ENCODE results near the gene ERRFI1. TPM values are rescaled to one million over a fixed set of nuclear protein-coding genes. Genes with fewer than 3 reads are reported as not detected.

The ERRFI1 gene
- total RNA-seq, 5 donors from 2014 or later (not counting 1 experiment from before 2014, with no cell fraction given) = 1.5 to 3.8 (median 2.2) TPM

DNA sequence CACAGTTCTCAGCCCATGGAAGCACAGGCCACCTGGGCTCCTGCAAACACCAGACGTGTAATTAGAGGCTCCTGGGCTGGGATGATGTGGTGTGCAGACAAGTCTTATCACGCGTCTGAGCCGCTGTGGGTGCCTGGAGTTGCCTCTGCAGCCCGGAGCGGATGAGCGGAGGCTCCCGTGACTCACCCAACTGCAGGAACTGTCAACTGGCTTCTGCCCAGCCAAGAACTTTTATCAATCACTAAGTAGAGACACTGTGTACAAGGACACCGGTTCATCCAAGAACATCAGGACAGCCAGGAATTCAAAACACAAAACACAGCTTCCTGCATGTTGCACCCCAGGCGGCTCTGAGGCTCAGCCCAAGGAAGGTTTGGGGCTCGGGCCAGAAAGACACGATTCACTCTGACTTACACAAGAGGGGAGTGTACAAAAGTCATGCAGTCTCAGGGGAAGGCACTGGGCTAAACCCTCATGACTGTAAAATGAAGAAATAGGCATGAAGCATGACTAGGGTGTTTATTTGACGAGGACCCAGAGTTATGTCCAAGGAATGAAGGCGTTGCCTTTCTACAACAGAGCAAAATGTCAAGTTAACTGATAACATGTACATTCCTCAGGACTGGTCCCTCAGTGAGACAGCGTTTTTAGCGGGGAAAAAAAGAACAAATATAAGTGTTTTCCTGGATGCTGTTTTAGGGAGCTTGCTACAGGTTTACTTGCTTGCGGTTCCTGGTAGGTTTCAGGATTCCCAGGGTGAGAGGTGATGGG, 21.1 kb downstream of the ERRFI1 start:
- no peaks in the 10 kb centered on the region for H3K4me1 Mint-ChIP-seq
- CTCF ChIA-PET = no interaction called here
- Histone ChIP-seq H3K36me3 (ENCODE audit: control insufficient read depth in 2 of 2, extremely low read depth in 1 of 2, insufficient read depth in 1 of 2, low read length in 1 of 2) (no peaks in the 10 kb centered on the region), H3K27me3 (replicated peaks in 1 of 2; ENCODE audit: control insufficient read depth in 2 of 2, extremely low read depth in 1 of 2, insufficient read depth in 2 of 2, low read length in 1 of 2) (no peaks in the 10 kb centered on the region), H3K9me3 (no peaks in the 10 kb centered on the region), H3K27ac (ENCODE audit: low read length) (no peak overlapping the region), H3K4me3 (ENCODE audit: control insufficient read depth in 1 of 2, extremely low read depth in 1 of 2, low read length in 1 of 2) (no peak overlapping the region), H3K4me1 (ENCODE audit: control insufficient read depth in 1 of 2, extremely low read depth in 1 of 2, insufficient read depth in 2 of 2, low read length in 2 of 2) (no peaks in the 10 kb centered on the region)
- no peak overlapping the region for H3K4me3 Mint-ChIP-seq
- no peaks in the 10 kb centered on the region for H3K27me3 Mint-ChIP-seq
- peaks cover 21% of the 10 kb centered on the region for H3K36me3 Mint-ChIP-seq
- H3K9me3 Mint-ChIP-seq = no peaks in the 10 kb centered on the region
- H3K27ac Mint-ChIP-seq = no peak overlapping the region
- ATAC-seq (replicated peaks in 1 of 4) (no peak), DNase-seq (no peak)
- WGBS (ENCODE audit: insufficient coverage) = 98% methylated on average over 12 of the region's 17 CpGs
- POLR2A ChIA-PET = interaction anchor here in 1 of 2 donors (0.6 kb wide), 1 partner anchor 38 kb away, joined by 3 read pairs; no protein-coding TSS in a partner anchor

DNA sequence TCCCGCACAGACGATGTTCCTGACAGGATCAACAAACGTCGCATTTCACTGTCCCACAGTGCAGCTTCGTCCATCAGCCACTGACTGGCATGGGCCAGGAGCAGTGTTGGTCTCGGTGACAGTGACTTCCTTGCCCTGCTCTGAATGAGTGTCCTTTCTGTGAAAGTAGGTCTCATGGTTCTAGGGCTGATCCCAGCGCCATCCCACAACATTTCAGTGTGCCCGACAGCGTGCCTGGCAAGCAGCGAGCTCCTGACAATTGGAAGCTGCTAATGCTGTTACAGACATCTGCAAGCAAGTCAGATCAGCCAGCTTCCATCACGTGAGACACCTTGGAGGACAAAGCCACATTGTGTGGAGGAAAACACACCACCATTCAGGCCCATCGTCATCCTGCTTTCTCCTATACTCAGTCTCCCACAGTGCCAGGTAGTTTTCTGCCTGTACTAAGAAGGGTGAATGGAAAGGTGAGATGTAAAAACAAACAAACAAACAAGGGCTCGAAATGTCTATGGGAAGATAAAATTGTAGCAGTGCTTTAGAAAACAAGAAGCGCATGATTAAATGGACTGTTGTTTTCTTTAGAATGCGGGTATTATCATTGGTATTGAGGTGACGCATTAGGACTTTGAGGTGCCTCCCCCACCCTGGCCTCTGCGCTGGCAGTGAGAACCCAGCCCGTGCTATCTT, 21.9 kb downstream of the ERRFI1 start:
- no peaks in the 10 kb centered on the region for H3K27me3 Mint-ChIP-seq
- no peak overlapping the region for H3K27ac ChIP-seq (ENCODE audit: low read length)
- DNase-seq = no peak
- no peaks in the 10 kb centered on the region for H3K36me3 ChIP-seq (ENCODE audit: control insufficient read depth in 2 of 2, extremely low read depth in 1 of 2, insufficient read depth in 1 of 2, low read length in 1 of 2)
- CTCF ChIA-PET = no interaction called here
- H3K4me3 ChIP-seq (ENCODE audit: control insufficient read depth in 1 of 2, extremely low read depth in 1 of 2, low read length in 1 of 2) = no peak overlapping the region
- no peak overlapping the region for H3K27ac Mint-ChIP-seq
- no peak for ATAC-seq (replicated peaks in 1 of 4)
- WGBS (ENCODE audit: insufficient coverage) = 95% methylated on average over 16 of the region's 18 CpGs
- no peaks in the 10 kb centered on the region for H3K4me1 Mint-ChIP-seq
- H3K4me3 Mint-ChIP-seq = no peak overlapping the region
- peaks cover 21% of the 10 kb centered on the region for H3K36me3 Mint-ChIP-seq
- no peaks in the 10 kb centered on the region for H3K27me3 ChIP-seq (replicated peaks in 1 of 2; ENCODE audit: control insufficient read depth in 2 of 2, extremely low read depth in 1 of 2, insufficient read depth in 2 of 2, low read length in 1 of 2)
- H3K9me3 Mint-ChIP-seq = no peaks in the 10 kb centered on the region
- H3K4me1 ChIP-seq (ENCODE audit: control insufficient read depth in 1 of 2, extremely low read depth in 1 of 2, insufficient read depth in 2 of 2, low read length in 2 of 2) = no peaks in the 10 kb centered on the region
- POLR2A ChIA-PET = no interaction called here
- no peaks in the 10 kb centered on the region for H3K9me3 ChIP-seq

DNA sequence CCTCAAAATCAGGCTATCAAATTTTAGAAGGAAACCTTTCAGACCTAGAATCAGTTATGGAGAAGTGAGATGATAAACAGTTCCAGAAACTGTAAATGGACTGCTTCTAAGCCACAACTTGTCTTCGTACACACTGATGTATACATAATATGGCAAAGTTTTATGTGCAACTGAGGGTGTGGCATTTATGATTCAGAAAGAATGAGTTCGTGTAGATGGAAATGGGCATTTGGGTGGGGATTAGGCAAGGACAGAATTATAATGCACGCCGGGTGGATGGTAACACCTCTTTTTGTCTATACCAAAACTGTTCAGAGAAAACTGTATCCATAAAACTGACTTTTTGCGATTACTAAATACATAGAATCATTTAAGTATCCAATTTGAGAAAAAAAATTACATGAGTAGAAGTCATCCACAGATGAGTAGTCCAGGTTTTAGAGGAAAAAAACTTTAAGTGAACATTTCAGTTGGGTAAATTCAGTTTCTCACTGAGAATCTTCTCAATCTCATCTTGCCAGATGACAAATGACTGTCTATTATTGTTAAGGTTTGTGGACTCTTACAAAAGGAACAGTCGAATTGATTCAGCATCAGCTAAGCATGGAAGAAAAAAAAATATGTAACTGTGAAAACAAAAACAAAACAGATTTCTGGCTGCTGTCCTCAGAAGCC, 22.5 kb downstream of the ERRFI1 start:
- Histone ChIP-seq H3K27me3 (replicated peaks in 1 of 2; ENCODE audit: control insufficient read depth in 2 of 2, extremely low read depth in 1 of 2, insufficient read depth in 2 of 2, low read length in 1 of 2) (no peaks in the 10 kb centered on the region), H3K4me3 (ENCODE audit: control insufficient read depth in 1 of 2, extremely low read depth in 1 of 2, low read length in 1 of 2) (no peak overlapping the region), H3K36me3 (ENCODE audit: control insufficient read depth in 2 of 2, extremely low read depth in 1 of 2, insufficient read depth in 1 of 2, low read length in 1 of 2) (no peaks in the 10 kb centered on the region), H3K9me3 (no peaks in the 10 kb centered on the region), H3K4me1 (ENCODE audit: control insufficient read depth in 1 of 2, extremely low read depth in 1 of 2, insufficient read depth in 2 of 2, low read length in 2 of 2) (no peaks in the 10 kb centered on the region), H3K27ac (ENCODE audit: low read length) (no peak overlapping the region)
- no peak overlapping the region for H3K4me3 Mint-ChIP-seq
- CTCF ChIA-PET = no interaction called here
- no peaks in the 10 kb centered on the region for H3K27me3 Mint-ChIP-seq
- no peaks in the 10 kb centered on the region for H3K9me3 Mint-ChIP-seq
- WGBS (ENCODE audit: insufficient coverage) = 80% methylated on average over 2 of the region's 6 CpGs
- no peak overlapping the region for H3K27ac Mint-ChIP-seq
- POLR2A ChIA-PET = interaction anchor here in 1 of 2 donors (0.6 kb wide), 1 partner anchor 707 kb away, joined by 12 read pairs; no protein-coding TSS in a partner anchor
- H3K4me1 Mint-ChIP-seq = no peaks in the 10 kb centered on the region
- ATAC-seq (replicated peaks in 1 of 4) (no peak), DNase-seq (no peak)
- H3K36me3 Mint-ChIP-seq = peaks cover 21% of the 10 kb centered on the region

DNA sequence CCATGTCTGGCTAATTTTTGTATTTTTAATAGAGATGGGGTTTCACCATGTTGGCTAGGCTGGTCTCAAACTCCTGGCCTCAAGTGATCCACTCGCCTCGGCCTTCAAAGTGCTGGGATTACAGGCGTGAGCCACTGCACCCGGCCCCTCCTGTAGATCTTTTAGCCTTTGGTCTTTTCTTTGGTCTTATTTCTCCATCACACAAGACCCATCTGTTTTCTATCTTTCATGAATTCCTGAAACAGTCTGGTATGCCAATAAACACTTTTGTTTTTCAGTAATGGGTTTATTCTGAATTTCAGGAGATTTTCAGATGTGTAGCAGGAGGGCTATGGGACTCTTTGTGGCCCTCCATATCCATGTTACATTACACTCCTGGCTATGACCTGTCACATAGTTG, 23.2 kb downstream of the ERRFI1 start:
- ChIA-PET POLR2A (no interaction called here), CTCF (no interaction called here)
- no peaks in the 10 kb centered on the region for H3K9me3 Mint-ChIP-seq
- Histone ChIP-seq H3K36me3 (ENCODE audit: control insufficient read depth in 2 of 2, extremely low read depth in 1 of 2, insufficient read depth in 1 of 2, low read length in 1 of 2) (no peaks in the 10 kb centered on the region), H3K4me1 (ENCODE audit: control insufficient read depth in 1 of 2, extremely low read depth in 1 of 2, insufficient read depth in 2 of 2, low read length in 2 of 2) (no peaks in the 10 kb centered on the region), H3K4me3 (ENCODE audit: control insufficient read depth in 1 of 2, extremely low read depth in 1 of 2, low read length in 1 of 2) (no peak overlapping the region), H3K27ac (ENCODE audit: low read length) (no peak overlapping the region), H3K9me3 (no peaks in the 10 kb centered on the region), H3K27me3 (replicated peaks in 1 of 2; ENCODE audit: control insufficient read depth in 2 of 2, extremely low read depth in 1 of 2, insufficient read depth in 2 of 2, low read length in 1 of 2) (no peaks in the 10 kb centered on the region)
- no peaks in the 10 kb centered on the region for H3K27me3 Mint-ChIP-seq
- DNase-seq (no peak), ATAC-seq (replicated peaks in 1 of 4) (no peak)
- H3K4me1 Mint-ChIP-seq = no peaks in the 10 kb centered on the region
- no peak overlapping the region for H3K4me3 Mint-ChIP-seq
- WGBS (ENCODE audit: insufficient coverage) = no CpG with 5 or more reads among the region's 4 CpGs
- H3K36me3 Mint-ChIP-seq = peaks cover 21% of the 10 kb centered on the region
- H3K27ac Mint-ChIP-seq = no peak overlapping the region

DNA sequence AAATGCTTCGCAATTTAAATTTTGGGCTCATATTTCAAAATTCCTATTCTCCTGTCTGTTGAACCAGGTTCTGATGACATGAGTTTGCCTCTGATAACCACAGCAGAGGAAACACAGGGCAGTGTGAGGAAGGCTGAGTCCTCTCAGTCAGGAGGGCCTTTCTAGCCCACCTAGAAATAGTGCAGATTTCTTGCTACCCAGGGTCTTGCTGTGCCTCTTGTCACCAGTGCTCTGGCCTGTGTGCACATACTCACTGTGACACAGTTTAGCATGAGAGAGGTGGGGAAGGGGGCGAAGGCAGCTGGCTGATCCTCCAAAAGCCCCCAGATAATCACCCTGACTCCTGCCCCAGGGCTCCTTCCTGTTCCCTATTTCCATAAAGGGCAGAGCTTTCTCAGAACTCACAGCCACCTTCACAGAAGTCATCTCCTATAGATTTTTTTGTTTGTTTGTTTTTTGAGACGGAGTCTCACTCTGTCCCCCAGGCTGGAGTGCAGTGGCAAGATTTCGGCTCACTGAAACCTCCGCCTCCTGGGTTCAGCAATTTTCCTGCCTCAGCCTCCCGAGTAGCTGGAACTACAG, 23.7 kb downstream of the ERRFI1 start:
- ATAC-seq (replicated peaks in 1 of 4) (no peak), DNase-seq (no peak)
- Histone ChIP-seq H3K36me3 (ENCODE audit: control insufficient read depth in 2 of 2, extremely low read depth in 1 of 2, insufficient read depth in 1 of 2, low read length in 1 of 2) (no peaks in the 10 kb centered on the region), H3K4me1 (ENCODE audit: control insufficient read depth in 1 of 2, extremely low read depth in 1 of 2, insufficient read depth in 2 of 2, low read length in 2 of 2) (no peaks in the 10 kb centered on the region), H3K4me3 (ENCODE audit: control insufficient read depth in 1 of 2, extremely low read depth in 1 of 2, low read length in 1 of 2) (no peak overlapping the region), H3K27me3 (replicated peaks in 1 of 2; ENCODE audit: control insufficient read depth in 2 of 2, extremely low read depth in 1 of 2, insufficient read depth in 2 of 2, low read length in 1 of 2) (no peaks in the 10 kb centered on the region), H3K9me3 (no peaks in the 10 kb centered on the region), H3K27ac (ENCODE audit: low read length) (no peak overlapping the region)
- Mint-ChIP-seq H3K4me3 (no peak overlapping the region), H3K36me3 (peaks cover 23% of the 10 kb centered on the region), H3K27ac (no peak overlapping the region), H3K27me3 (no peaks in the 10 kb centered on the region), H3K9me3 (no peaks in the 10 kb centered on the region), H3K4me1 (no peaks in the 10 kb centered on the region)
- CTCF ChIA-PET = no interaction called here
- POLR2A ChIA-PET = no interaction called here
- WGBS (ENCODE audit: insufficient coverage) = 93% methylated on average over 3 of the region's 6 CpGs

DNA sequence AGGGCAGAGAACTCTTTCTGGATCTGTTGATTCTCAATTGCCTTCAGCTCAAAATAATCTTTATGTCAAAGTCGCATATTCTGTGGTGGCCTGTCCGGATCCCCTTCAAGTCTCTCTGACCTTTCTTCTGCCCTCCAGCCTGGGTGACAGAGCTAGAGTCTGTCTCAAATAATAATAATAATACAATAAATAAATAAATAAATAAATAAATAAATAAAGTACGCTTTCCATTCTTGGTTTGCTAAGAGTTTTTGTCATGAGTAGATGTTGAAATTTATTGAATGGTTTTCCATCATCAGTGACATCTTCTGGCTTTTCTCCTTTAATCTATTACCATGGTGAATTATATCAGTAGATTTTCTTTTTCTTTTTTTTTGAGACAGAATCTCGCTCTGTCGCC, 30.7 kb downstream of the ERRFI1 start:
- Mint-ChIP-seq H3K27me3 (no peaks in the 10 kb centered on the region), H3K9me3 (no peaks in the 10 kb centered on the region), H3K36me3 (peaks cover 9% of the 10 kb centered on the region), H3K4me3 (no peak overlapping the region), H3K27ac (no peak overlapping the region), H3K4me1 (no peaks in the 10 kb centered on the region)
- no CpG with 5 or more reads among the region's 5 CpGs for WGBS (ENCODE audit: insufficient coverage)
- DNase-seq = no peak
- no peaks in the 10 kb centered on the region for H3K4me1 ChIP-seq (ENCODE audit: control insufficient read depth in 1 of 2, extremely low read depth in 1 of 2, insufficient read depth in 2 of 2, low read length in 2 of 2)
- H3K27ac ChIP-seq (ENCODE audit: low read length) = no peak overlapping the region
- H3K36me3 ChIP-seq (ENCODE audit: control insufficient read depth in 2 of 2, extremely low read depth in 1 of 2, insufficient read depth in 1 of 2, low read length in 1 of 2) = peaks cover 0 to 2% of the 10 kb centered on the region in 2 donors
- POLR2A ChIA-PET = no interaction called here
- no peak for ATAC-seq (replicated peaks in 1 of 4)
- CTCF ChIA-PET = no interaction called here
- no peak overlapping the region for H3K4me3 ChIP-seq (ENCODE audit: control insufficient read depth in 1 of 2, extremely low read depth in 1 of 2, low read length in 1 of 2)
- no peaks in the 10 kb centered on the region for H3K27me3 ChIP-seq (replicated peaks in 1 of 2; ENCODE audit: control insufficient read depth in 2 of 2, extremely low read depth in 1 of 2, insufficient read depth in 2 of 2, low read length in 1 of 2)
- no peaks in the 10 kb centered on the region for H3K9me3 ChIP-seq
